ENCODE measurements around the gene MCEE.

DNA sequence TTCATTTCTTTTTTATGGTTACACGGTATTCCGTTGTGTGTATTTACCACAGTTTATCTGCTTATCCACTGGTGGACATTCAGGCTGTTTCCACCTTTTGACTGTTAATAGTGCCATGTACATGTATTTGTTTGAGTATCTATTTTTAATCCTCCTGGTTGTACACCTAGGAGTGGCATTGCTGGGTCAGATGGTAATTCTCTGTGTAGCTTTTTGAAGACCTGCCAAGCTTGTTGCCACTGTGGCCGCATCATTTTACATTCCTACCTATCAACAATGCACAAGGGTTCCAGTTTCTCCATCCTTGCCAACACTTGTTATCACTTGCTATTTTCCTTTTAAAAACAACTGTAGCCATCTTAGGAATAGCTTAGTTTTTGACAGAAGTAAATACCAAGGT is 13.8 kb upstream of the MCEE start:
- TF ChIP-seq, protein P1, sequence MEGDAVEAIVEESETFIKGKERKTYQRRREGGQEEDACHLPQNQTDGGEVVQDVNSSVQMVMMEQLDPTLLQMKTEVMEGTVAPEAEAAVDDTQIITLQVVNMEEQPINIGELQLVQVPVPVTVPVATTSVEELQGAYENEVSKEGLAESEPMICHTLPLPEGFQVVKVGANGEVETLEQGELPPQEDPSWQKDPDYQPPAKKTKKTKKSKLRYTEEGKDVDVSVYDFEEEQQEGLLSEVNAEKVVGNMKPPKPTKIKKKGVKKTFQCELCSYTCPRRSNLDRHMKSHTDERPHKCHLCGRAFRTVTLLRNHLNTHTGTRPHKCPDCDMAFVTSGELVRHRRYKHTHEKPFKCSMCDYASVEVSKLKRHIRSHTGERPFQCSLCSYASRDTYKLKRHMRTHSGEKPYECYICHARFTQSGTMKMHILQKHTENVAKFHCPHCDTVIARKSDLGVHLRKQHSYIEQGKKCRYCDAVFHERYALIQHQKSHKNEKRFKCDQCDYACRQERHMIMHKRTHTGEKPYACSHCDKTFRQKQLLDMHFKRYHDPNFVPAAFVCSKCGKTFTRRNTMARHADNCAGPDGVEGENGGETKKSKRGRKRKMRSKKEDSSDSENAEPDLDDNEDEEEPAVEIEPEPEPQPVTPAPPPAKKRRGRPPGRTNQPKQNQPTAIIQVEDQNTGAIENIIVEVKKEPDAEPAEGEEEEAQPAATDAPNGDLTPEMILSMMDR (conservative IDR thresholded peaks at IDR 0.05; ENCODE audit: low read depth, low read length) = no peak
- no peak for TF ChIP-seq EZH2 (IDR thresholded peaks at IDR 0.05; ENCODE audit: low read length, unreplicated experiment)
